ENCODE results near the gene RAPGEF5.

GRCh38 chr7:22275661-22276060 is 81.3 kb downstream of the RAPGEF5 start:
- TF ChIP-seq CTCF (IDR thresholded peaks at IDR 0.05 in 4 of 5, conservative IDR thresholded peaks at IDR 0.05 in 1 of 5) (no peak), POLR2A (IDR thresholded peaks at IDR 0.05) (no peak)

Measured in gastrocnemius medialis (tissue), 4 donors.